CD4-positive, alpha-beta T cell treated with Interleukin-10 for 1 hour (primary cell): Measurements from ENCODE around the gene RLN3.

ENCODE experiments used
- DNase-seq: peaks from one replicate; pipeline ENCODE4 v3.0.0-alpha.2; 2020

The RLN3 gene

GRCh38 chr19:14027856-14028450, at the start of gene RLN3:
Gene RLN3 (plus strand): TSS chr19:14028148. CDS start chr19:14028205, 57 bp downstream.
- no peak for DNase-seq

- peak; percentile 46 for DNase-seq
Observed at GRCh38 chr19:13978351-13979243, 49.4 kb upstream of the RLN3 start.

GRCh38 chr19:13979244-13979615, 48.7 kb upstream of the RLN3 start:
- DNase-seq = no peak

- DNase-seq = no peak
Observed at GRCh38 chr19:13979686-13980085, 48.3 kb upstream of the RLN3 start.

GRCh38 chr19:13980340-13980739, 47.6 kb upstream of the RLN3 start:
- DNase-seq = no peak

- DNase-seq = no peak
Observed at GRCh38 chr19:13981021-13981420, 46.9 kb upstream of the RLN3 start.

GRCh38 chr19:13981467-13981866, 46.5 kb upstream of the RLN3 start:
- DNase-seq = no peak

- DNase-seq = no peak
Observed at GRCh38 chr19:13981988-13982501, 45.9 kb upstream of the RLN3 start.

- no peak for DNase-seq
Observed at GRCh38 chr19:13982773-13983172, 45.2 kb upstream of the RLN3 start.

- peak; percentile 53 for DNase-seq
Observed at GRCh38 chr19:13983213-13983889, 44.6 kb upstream of the RLN3 start.

- no peak for DNase-seq
Observed at GRCh38 chr19:13984186-13984585, 43.8 kb upstream of the RLN3 start.

GRCh38 chr19:13984875-13985741, 42.8 kb upstream of the RLN3 start:
- peak; percentile 50 for DNase-seq

GRCh38 chr19:13985771-13986347, 42.1 kb upstream of the RLN3 start:
- DNase-seq = no peak

- peak; percentile 99 for DNase-seq
Observed at GRCh38 chr19:13986348-13986904, 41.5 kb upstream of the RLN3 start.

GRCh38 chr19:13987101-13987890, 40.7 kb upstream of the RLN3 start:
- DNase-seq = no peak

GRCh38 chr19:13989487-13989886, 38.5 kb upstream of the RLN3 start:
- no peak for DNase-seq

- no peak for DNase-seq
Observed at GRCh38 chr19:13990085-13990484, 37.9 kb upstream of the RLN3 start.

- DNase-seq = no peak
Observed at GRCh38 chr19:13992025-13992424, 35.9 kb upstream of the RLN3 start.

GRCh38 chr19:13993590-13994300, 34.2 kb upstream of the RLN3 start:
- DNase-seq = peak; percentile 16

- no peak for DNase-seq
Observed at GRCh38 chr19:13995017-13995728, 32.8 kb upstream of the RLN3 start.
